HG03108 (cell line): Measurements from ENCODE around the gene HHIPL1.
A peak's percentile ranks its signal among the peaks of the same experiment; 100 is the strongest.

Experiments
- ATAC-seq: cut with Tn5 transposase; IDR thresholded peaks from one replicate; pipeline ENCODE4 v1.9.1; 2021; ENCODE audit warnings: moderate library complexity; ENCODE audit not compliant: unreplicated experiment

The HHIPL1 gene

DNA sequence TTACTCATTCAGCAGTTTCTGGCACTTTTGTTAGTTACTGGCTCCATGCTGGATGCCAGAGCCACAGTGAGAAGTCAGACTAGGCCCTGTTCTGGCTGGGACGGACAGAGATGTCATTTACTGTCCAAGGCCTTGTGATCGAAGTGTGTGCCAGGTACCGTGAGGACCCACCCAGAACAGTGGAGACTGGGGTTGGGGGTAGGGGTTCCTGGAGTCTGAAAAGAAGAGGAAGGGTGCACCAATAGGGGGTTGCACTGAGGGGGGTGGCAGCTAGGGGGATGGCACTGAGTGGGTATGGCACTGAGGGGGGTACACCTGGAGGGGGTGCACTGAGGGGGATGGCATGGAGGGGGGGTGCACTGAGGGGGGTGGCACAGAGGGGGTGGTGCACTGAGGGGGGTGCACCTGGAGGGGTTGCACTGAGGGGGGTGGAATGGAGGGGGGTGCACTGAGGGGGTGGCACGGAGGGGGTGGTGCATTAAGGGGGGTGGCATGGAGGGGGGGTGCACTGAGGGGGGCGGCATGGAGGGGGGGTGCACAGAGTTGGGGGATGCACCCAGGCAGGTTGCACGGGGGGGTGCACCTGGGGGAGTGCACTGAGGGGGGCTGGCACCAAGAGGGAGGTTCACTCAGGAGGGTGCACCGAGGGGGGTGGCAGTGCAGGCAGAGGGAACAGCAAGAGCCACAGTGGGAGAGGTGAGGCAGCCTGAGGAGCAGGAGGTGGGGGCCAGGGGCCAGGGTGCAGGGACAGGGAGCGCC is 28.6 kb downstream of the HHIPL1 start:
- ATAC-seq = no peak

GRCh38 chr14:99674064-99674650 is 29.2 kb downstream of the HHIPL1 start:
- no peak for ATAC-seq

GRCh38 chr14:99674776-99675381 is 29.9 kb downstream of the HHIPL1 start:
- no peak for ATAC-seq

- no peak for ATAC-seq
Observed at GRCh38 chr14:99675382-99675835, 30.5 kb downstream of the HHIPL1 start.

GRCh38 chr14:99675951-99676350 is 31.0 kb downstream of the HHIPL1 start:
- no peak for ATAC-seq

DNA sequence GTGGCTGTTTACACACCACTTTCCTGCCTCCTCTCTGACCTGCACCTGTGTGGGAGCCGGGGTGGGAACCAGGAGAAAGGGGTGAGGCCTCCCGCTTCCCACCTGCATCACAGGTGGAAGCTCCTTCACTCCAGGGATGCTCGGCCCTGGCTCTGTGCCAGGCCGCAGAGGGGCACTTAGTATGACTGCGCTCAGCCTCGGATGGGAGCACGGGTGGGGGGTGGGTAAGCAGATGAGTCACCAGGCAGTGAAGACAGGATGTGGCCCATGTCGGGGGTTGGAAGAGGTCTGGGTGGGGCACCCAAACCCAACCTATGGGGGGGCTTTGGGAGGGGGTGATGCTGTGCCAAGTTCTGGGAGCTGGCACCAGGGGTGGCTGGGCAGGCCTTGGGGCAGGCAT is 31.7 kb downstream of the HHIPL1 start:
- no peak for ATAC-seq

- no peak for ATAC-seq
Observed at GRCh38 chr14:99677231-99678140, 32.6 kb downstream of the HHIPL1 start.

GRCh38 chr14:99678198-99678597 is 33.3 kb downstream of the HHIPL1 start:
- no peak for ATAC-seq

DNA sequence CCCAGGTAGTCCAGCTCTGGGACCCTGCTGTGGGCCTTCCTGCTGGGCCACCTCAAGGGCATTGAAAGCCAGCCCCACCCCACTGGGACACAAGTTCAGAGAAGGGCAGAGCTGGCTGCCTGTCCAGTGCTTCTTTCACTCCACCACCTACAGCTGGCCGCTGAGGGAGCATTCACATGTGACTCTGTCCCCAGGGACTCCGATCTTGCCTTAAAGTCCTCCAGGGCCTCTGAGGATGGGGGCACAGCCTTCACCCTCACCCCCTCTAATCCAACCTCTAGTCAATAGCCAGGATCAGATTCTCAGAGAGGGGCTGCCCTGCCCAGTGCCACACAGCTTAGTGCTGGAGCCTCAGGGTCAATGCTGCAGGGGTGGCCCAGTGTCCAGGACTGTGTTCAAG is 34.2 kb downstream of the HHIPL1 start:
- ATAC-seq = no peak

GRCh38 chr14:99679543-99679942 is 34.6 kb downstream of the HHIPL1 start:
- ATAC-seq = no peak

DNA sequence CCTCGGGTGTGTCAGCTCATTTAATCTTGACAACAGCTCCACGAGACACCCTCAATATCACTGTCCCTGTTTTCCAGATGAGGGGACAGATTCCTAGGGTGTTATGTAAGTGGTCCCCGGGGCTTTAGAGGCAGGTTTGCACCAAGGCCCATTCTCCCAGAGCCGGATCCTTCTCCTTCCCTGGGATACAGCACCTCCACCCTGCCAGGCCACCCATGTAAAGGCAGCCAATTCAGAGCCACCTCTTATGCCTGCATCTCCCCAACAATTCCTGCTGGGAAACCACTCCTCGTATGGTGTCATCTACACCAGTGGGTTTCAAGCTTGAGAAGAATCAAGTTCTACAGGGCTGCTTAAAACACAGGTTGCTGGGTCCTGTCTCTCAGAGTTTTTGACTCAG is 35.1 kb downstream of the HHIPL1 start:
- ATAC-seq = no peak

- ATAC-seq = no peak
Observed at GRCh38 chr14:99681101-99681831, 36.3 kb downstream of the HHIPL1 start.

- ATAC-seq = no peak
Observed at GRCh38 chr14:99681832-99682148, 36.9 kb downstream of the HHIPL1 start.

DNA sequence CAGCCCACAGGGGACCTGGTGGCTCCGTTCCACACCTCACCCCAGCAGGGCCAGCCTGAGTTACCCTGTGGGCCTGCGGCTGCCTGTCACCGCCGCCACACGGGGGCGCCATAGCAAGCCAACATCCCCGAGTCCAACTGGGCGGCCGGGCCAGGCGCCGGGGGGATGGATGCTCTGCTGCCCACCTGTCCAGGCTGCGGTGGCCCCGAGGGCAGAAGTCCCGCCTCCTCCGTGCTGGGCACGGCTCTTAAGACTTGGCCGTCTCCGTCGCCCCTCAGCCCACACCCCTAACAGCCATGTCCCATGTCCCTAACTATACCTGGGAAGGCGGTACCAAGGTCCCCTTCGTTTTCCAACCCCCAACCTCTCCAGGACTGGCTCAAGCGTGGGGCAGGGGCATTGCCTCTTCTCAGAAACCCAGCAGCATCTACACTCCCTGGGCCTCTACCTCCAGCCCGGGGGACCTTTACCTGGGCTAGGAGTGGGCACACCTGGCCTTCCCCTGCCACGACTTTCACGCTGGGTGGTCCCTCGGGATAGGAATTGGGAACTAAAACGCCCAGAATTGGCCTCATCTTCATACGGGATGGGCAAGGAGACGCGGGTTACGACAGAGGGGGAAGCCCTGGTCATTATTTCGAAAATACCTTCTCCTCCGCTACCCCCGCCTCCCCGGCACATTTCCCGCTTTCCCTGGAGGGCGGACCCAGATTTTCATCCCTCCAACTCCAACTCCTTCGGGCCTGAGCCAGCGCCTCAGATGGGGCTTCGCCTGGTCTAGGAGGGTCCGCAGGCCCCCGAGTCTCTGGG is 38.1 kb downstream of the HHIPL1 start:
- peak; percentile 30 for ATAC-seq

GRCh38 chr14:99683619-99684409 is 38.9 kb downstream of the HHIPL1 start, which contains the start of gene CYP46A1:
Gene CYP46A1, plus strand, starts transcription at chr14:99684298. Its CDS starts 120 bp downstream, at chr14:99684418.
- ATAC-seq = peak; percentile 91

- no peak for ATAC-seq
Observed at GRCh38 chr14:99684410-99684934, 39.5 kb downstream of the HHIPL1 start.

GRCh38 chr14:99685151-99685591 is 40.2 kb downstream of the HHIPL1 start:
- ATAC-seq = no peak

- no peak for ATAC-seq
Observed at GRCh38 chr14:99685596-99685995, 40.7 kb downstream of the HHIPL1 start.
